ENCODE measurements around the gene UXS1.
A peak's percentile ranks its signal among the peaks of the same experiment; 100 is the strongest.

The UXS1 gene

DNA sequence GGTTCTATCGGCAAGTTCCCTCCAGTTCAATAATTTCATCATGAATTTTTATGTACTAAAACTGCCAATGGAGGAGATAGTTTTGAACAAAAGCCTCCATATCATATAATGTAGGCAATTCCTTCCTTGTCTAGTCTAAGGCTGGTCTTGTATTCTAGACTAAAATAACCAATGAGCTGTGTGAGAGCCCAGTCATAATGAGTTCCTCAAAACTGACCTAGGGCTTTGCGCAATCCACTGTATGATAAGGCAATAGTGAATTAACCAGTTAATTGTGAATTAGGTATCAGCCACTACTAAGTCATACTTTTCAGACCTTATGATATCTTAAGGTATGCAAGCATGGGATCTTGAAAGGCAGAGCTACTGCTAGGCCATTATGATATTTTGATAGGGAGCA, 7.6 kb upstream of the UXS1 start:
- no peak for DNase-seq
- Histone ChIP-seq H3K27me3 (replicated peaks in 2 of 5; ENCODE audit: control insufficient read depth in 4 of 5, insufficient read depth in 5 of 5, low read length in 4 of 5) (no peaks in the 10 kb centered on the region), H3K4me1 (ENCODE audit: control extremely low read depth in 1 of 4, control insufficient read depth in 4 of 4, insufficient read depth in 4 of 4, low read length in 3 of 4) (peaks cover 0 to 2% (median 0%) of the 10 kb centered on the region in 4 experiments), H3K27ac (ENCODE audit: insufficient read depth in 1 of 2, low read depth in 1 of 2, low read length in 2 of 2, poor library complexity in 1 of 2, severe bottlenecking in 2 of 2) (no peak overlapping the region), H3K9me3 (ENCODE audit: control extremely low read depth in 1 of 5, control insufficient read depth in 4 of 5, insufficient read depth in 2 of 5, low read depth in 1 of 5, low read length in 4 of 5) (no peaks in the 10 kb centered on the region), H3K36me3 (ENCODE audit: control insufficient read depth in 4 of 4, insufficient read depth in 4 of 4, low read length in 3 of 4) (no peaks in the 10 kb centered on the region), H3K4me3 (ENCODE audit: control insufficient read depth in 1 of 7, extremely low read depth in 1 of 7, insufficient read depth in 4 of 7, low read depth in 2 of 7, low read length in 6 of 7) (no peak overlapping the region)
- WGBS (ENCODE audit: insufficient coverage), result 80% methylated on average over 1 of the region's 2 CpGs
- CTCF ChIA-PET, result no interaction called here
- POLR2A ChIA-PET, result no interaction called here

DNA sequence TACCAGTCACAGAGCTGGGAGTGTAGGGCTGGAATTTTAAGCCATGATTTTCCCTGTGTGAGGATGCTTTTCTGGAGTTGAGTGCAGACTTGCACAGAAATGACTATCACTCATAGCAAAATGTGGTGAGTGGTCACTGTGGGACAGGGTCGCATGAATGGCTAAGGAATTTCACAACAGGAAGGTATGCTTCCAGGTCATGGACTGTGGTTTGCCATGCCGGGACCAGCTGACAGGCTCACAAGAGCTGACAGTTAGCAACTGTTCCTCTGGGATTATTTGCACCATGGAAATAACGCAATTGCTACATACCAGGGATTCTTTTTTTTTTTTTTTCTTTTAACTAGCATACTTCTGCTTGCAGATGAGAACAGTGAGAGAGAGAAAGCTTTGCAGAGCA, 3.8 kb upstream of the UXS1 start:
- H3K27me3 ChIP-seq (replicated peaks in 2 of 5; ENCODE audit: control insufficient read depth in 4 of 5, insufficient read depth in 5 of 5, low read length in 4 of 5), result no peaks in the 10 kb centered on the region
- ChIA-PET CTCF (interaction anchor here (0.7 kb wide), 1 partner anchor 33 kb away, joined by 4 read pairs; no protein-coding TSS in a partner anchor), POLR2A (no interaction called here)
- H3K27ac ChIP-seq (ENCODE audit: insufficient read depth in 1 of 2, low read depth in 1 of 2, low read length in 2 of 2, poor library complexity in 1 of 2, severe bottlenecking in 2 of 2), result no peak overlapping the region
- H3K4me1 ChIP-seq (ENCODE audit: control extremely low read depth in 1 of 4, control insufficient read depth in 4 of 4, insufficient read depth in 4 of 4, low read length in 3 of 4), result peaks cover 3 to 14% (median 12%) of the 10 kb centered on the region in 4 experiments
- no peaks in the 10 kb centered on the region for H3K36me3 ChIP-seq (ENCODE audit: control insufficient read depth in 4 of 4, insufficient read depth in 4 of 4, low read length in 3 of 4)
- H3K9me3 ChIP-seq (ENCODE audit: control extremely low read depth in 1 of 5, control insufficient read depth in 4 of 5, insufficient read depth in 2 of 5, low read depth in 1 of 5, low read length in 4 of 5), result no peaks in the 10 kb centered on the region
- 52% methylated on average over 2 of the region's 3 CpGs for WGBS (ENCODE audit: insufficient coverage)
- H3K4me3 ChIP-seq (ENCODE audit: control insufficient read depth in 1 of 7, extremely low read depth in 1 of 7, insufficient read depth in 4 of 7, low read depth in 2 of 7, low read length in 6 of 7), result no peak overlapping the region
- DNase-seq, result no peak

DNA sequence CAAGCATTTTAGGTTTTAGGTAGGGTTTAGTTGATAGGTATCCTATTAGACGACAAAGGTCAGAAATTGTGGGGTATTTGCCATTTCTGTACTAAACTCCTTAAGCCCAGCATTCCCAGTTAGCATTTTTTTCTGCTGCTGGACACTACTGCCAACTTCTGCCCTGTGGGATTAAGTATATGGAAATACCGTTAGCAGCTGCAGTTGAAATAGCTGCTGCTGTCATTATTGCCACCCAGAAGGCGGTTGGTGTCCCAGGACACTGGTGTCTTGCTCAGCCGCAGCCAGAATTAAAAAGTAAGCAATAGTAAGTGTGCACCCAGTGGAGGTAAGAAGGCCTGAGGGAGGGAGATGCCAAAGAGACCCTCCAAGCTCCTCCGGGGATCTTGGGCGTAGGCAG, 1.9 kb upstream of the UXS1 start:
- DNase-seq, result no peak

DNA sequence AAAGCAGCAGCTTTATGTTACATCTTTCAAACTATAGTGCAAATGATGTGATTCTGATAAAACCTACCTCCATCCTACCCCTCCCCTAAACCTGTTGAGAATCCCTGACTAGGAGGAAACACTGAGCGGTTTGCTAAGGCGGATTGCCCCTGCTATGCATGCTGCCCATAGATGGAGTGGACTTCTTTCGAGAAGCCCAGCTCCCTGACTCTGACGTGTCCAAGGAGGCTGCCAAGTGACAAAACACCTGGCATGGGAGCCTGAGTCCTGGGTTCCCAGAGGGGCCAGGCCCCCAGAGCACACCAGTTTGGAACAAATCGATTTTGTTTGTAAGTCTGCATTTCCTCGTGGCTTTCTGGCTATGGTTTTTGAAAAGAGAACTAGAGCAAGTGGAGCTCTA, 1.4 kb upstream of the UXS1 start:
- Histone ChIP-seq H3K4me1 (ENCODE audit: control extremely low read depth in 1 of 4, control insufficient read depth in 4 of 4, insufficient read depth in 4 of 4, low read length in 3 of 4) (peaks cover 14 to 34% (median 28%) of the 10 kb centered on the region in 4 experiments), H3K27me3 (replicated peaks in 2 of 5; ENCODE audit: control insufficient read depth in 4 of 5, insufficient read depth in 5 of 5, low read length in 4 of 5) (no peaks in the 10 kb centered on the region), H3K4me3 (ENCODE audit: control insufficient read depth in 1 of 7, extremely low read depth in 1 of 7, insufficient read depth in 4 of 7, low read depth in 2 of 7, low read length in 6 of 7) (peak overlapping the region in 1 of 7 experiments; percentile 83), H3K9me3 (ENCODE audit: control extremely low read depth in 1 of 5, control insufficient read depth in 4 of 5, insufficient read depth in 2 of 5, low read depth in 1 of 5, low read length in 4 of 5) (no peaks in the 10 kb centered on the region), H3K27ac (ENCODE audit: insufficient read depth in 1 of 2, low read depth in 1 of 2, low read length in 2 of 2, poor library complexity in 1 of 2, severe bottlenecking in 2 of 2) (no peak overlapping the region), H3K36me3 (ENCODE audit: control insufficient read depth in 4 of 4, insufficient read depth in 4 of 4, low read length in 3 of 4) (no peaks in the 10 kb centered on the region)
- DNase-seq, result no peak
- ChIA-PET CTCF (interaction anchor here (0.9 to 1.4 kb wide), 3 partner anchors 9 to 90 kb away, joined by 3 to 4 read pairs (median 3); no protein-coding TSS in a partner anchor), POLR2A (no interaction called here)
- 95% methylated on average over 6 of the region's 6 CpGs for WGBS (ENCODE audit: insufficient coverage)

More for the DNA sequence above, 1.9 kb upstream of the UXS1 start:
- Histone ChIP-seq H3K27me3 (replicated peaks in 2 of 5; ENCODE audit: control insufficient read depth in 4 of 5, insufficient read depth in 5 of 5, low read length in 4 of 5) (no peaks in the 10 kb centered on the region), H3K9me3 (ENCODE audit: control extremely low read depth in 1 of 5, control insufficient read depth in 4 of 5, insufficient read depth in 2 of 5, low read depth in 1 of 5, low read length in 4 of 5) (no peaks in the 10 kb centered on the region), H3K36me3 (ENCODE audit: control insufficient read depth in 4 of 4, insufficient read depth in 4 of 4, low read length in 3 of 4) (no peaks in the 10 kb centered on the region), H3K4me1 (ENCODE audit: control extremely low read depth in 1 of 4, control insufficient read depth in 4 of 4, insufficient read depth in 4 of 4, low read length in 3 of 4) (peaks cover 14 to 30% (median 25%) of the 10 kb centered on the region in 4 experiments), H3K27ac (ENCODE audit: insufficient read depth in 1 of 2, low read depth in 1 of 2, low read length in 2 of 2, poor library complexity in 1 of 2, severe bottlenecking in 2 of 2) (no peak overlapping the region), H3K4me3 (ENCODE audit: control insufficient read depth in 1 of 7, extremely low read depth in 1 of 7, insufficient read depth in 4 of 7, low read depth in 2 of 7, low read length in 6 of 7) (no peak overlapping the region)
- WGBS (ENCODE audit: insufficient coverage), result 79% methylated on average over 6 of the region's 6 CpGs
- ChIA-PET CTCF (interaction anchor here (0.9 to 1.4 kb wide), 3 partner anchors 10 to 91 kb away, joined by 3 to 4 read pairs (median 3); no protein-coding TSS in a partner anchor), POLR2A (no interaction called here)

DNA sequence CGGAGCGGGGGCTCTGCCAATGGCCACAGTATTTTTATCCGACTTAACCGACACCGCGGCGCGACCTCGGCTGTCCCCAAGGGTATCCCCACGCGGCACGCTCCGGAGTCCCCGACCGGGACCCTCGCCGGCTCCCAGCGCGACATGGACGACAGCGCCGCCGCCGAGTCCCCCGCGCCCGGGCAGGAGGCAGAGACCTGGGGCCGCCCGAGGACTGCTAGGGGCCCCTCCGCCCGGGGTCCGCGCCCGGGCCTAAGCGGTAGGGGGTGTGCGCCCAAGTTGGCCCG, 468 bp downstream of the UXS1 start:
- Histone ChIP-seq H3K4me3 (ENCODE audit: control insufficient read depth in 1 of 7, extremely low read depth in 1 of 7, insufficient read depth in 4 of 7, low read depth in 2 of 7, low read length in 6 of 7) (peak overlapping the region; percentile 67 to 88 (median 83)), H3K9me3 (ENCODE audit: control extremely low read depth in 1 of 5, control insufficient read depth in 4 of 5, insufficient read depth in 2 of 5, low read depth in 1 of 5, low read length in 4 of 5) (no peaks in the 10 kb centered on the region), H3K27me3 (replicated peaks in 2 of 5; ENCODE audit: control insufficient read depth in 4 of 5, insufficient read depth in 5 of 5, low read length in 4 of 5) (no peaks in the 10 kb centered on the region), H3K36me3 (ENCODE audit: control insufficient read depth in 4 of 4, insufficient read depth in 4 of 4, low read length in 3 of 4) (no peaks in the 10 kb centered on the region), H3K27ac (ENCODE audit: insufficient read depth in 1 of 2, low read depth in 1 of 2, low read length in 2 of 2, poor library complexity in 1 of 2, severe bottlenecking in 2 of 2) (peak overlapping the region; percentile 2 to 64), H3K4me1 (ENCODE audit: control extremely low read depth in 1 of 4, control insufficient read depth in 4 of 4, insufficient read depth in 4 of 4, low read length in 3 of 4) (peaks cover 18 to 52% (median 41%) of the 10 kb centered on the region in 4 experiments)
- DNase-seq, result no peak
- CTCF ChIA-PET, result interaction anchor here (0.7 to 2.1 kb wide), 5 partner anchors 10 to 79 kb away, joined by 3 to 8 read pairs (median 6); no protein-coding TSS in a partner anchor
- POLR2A ChIA-PET, result interaction anchor here (0.6 to 1.8 kb wide), 2 partner anchors 32 to 34 kb away, joined by 5 to 9 read pairs; no protein-coding TSS in a partner anchor
- WGBS (ENCODE audit: insufficient coverage), result 0% methylated on average over 33 of the region's 37 CpGs

DNA sequence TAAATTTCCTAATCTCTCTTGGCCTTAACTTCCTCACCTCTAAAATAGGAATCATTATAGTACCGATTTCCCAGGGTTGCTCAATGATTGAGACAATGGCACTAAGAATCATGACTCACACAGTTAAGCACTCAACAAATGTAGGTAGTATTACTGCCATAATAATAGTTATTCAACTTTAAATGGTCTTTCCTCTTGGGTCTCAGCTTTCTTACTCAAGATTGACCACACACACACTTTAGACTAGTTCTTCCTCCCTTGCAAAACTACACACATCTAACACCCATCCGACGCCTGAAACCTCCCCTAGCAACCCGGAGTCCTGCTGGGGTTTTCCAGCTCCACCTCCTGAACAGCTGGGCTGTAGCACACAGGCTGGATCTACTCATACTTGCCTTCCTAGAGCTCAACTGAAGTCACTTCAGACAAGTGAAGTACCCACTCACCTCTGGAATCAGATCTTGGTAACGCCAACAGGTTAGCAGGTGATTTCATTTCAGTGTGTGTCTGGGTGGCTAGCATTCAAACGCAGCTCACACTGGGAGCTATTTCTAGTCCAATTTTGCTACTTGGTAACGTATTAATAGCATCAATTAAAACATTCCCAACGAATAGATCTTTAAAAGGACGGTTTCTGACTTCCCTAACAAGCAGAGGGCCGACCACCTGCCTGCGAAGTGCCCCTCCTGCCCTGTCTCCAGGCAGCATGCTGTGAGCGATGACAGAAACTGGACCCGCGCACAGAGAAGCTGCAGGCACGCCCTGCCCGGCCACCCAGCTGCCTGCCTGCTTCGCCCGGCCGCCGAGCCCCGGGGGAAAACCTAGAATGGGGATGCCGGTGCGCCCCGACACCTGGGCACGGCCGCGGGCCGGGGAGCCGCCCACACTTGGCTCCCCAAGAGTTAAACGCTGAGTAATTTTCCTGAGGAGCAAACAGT, 1.1 kb downstream of the UXS1 start:
- ChIA-PET CTCF (interaction anchor here (0.7 to 2.1 kb wide), 5 partner anchors 9 to 78 kb away, joined by 3 to 8 read pairs (median 6); no protein-coding TSS in a partner anchor), POLR2A (interaction anchor here (0.6 to 1.8 kb wide), 3 partner anchors 10 to 33 kb away, joined by 4 to 9 read pairs (median 5); no protein-coding TSS in a partner anchor)
- H3K4me3 ChIP-seq (ENCODE audit: control insufficient read depth in 1 of 7, extremely low read depth in 1 of 7, insufficient read depth in 4 of 7, low read depth in 2 of 7, low read length in 6 of 7), result peak overlapping the region; percentile 67 to 88 (median 83)
- H3K36me3 ChIP-seq (ENCODE audit: control insufficient read depth in 4 of 4, insufficient read depth in 4 of 4, low read length in 3 of 4), result no peaks in the 10 kb centered on the region
- H3K9me3 ChIP-seq (ENCODE audit: control extremely low read depth in 1 of 5, control insufficient read depth in 4 of 5, insufficient read depth in 2 of 5, low read depth in 1 of 5, low read length in 4 of 5), result no peaks in the 10 kb centered on the region
- peak overlapping the region; percentile 2 to 64 for H3K27ac ChIP-seq (ENCODE audit: insufficient read depth in 1 of 2, low read depth in 1 of 2, low read length in 2 of 2, poor library complexity in 1 of 2, severe bottlenecking in 2 of 2)
- peaks cover 18 to 58% (median 47%) of the 10 kb centered on the region in 4 experiments for H3K4me1 ChIP-seq (ENCODE audit: control extremely low read depth in 1 of 4, control insufficient read depth in 4 of 4, insufficient read depth in 4 of 4, low read length in 3 of 4)
- 0% methylated on average over 22 of the region's 30 CpGs for WGBS (ENCODE audit: insufficient coverage)
- H3K27me3 ChIP-seq (replicated peaks in 2 of 5; ENCODE audit: control insufficient read depth in 4 of 5, insufficient read depth in 5 of 5, low read length in 4 of 5), result no peaks in the 10 kb centered on the region
- DNase-seq, result peak in 2 of 3 donors; percentile 82 to 84

DNA sequence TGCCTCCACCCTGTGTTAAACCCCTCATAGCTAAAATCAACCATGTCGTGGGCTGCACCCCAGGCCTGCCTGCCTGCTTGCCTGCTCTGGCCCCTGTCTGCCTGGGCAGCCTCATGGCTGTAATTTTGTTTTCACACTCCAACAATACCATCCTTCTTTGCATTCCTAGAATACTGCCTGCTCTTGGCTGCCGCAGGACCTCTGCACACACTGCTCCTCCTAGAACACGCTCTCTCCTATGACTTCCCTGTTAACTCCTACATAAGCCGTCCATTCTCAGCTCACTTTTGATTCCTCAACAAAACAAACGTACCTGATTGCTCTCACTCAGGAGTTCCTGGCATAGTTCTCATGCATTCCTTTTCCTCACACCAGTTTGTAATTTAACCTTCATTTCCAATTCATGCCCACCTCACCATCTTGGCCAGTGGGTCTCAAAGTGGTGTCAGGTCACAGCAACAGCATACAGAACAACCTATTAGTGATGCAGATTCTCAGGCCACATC, 2.5 kb downstream of the UXS1 start:
- 98% methylated on average over 5 of the region's 5 CpGs for WGBS (ENCODE audit: insufficient coverage)
- ChIA-PET CTCF (interaction anchor here (2.7 kb wide), 1 partner anchor 25 kb away, joined by 7 read pairs; no protein-coding TSS in a partner anchor), POLR2A (no interaction called here)
- peaks cover 18 to 63% (median 49%) of the 10 kb centered on the region in 4 experiments for H3K4me1 ChIP-seq (ENCODE audit: control extremely low read depth in 1 of 4, control insufficient read depth in 4 of 4, insufficient read depth in 4 of 4, low read length in 3 of 4)
- no peak overlapping the region for H3K27ac ChIP-seq (ENCODE audit: insufficient read depth in 1 of 2, low read depth in 1 of 2, low read length in 2 of 2, poor library complexity in 1 of 2, severe bottlenecking in 2 of 2)
- DNase-seq, result no peak
- H3K4me3 ChIP-seq (ENCODE audit: control insufficient read depth in 1 of 7, extremely low read depth in 1 of 7, insufficient read depth in 4 of 7, low read depth in 2 of 7, low read length in 6 of 7), result no peak overlapping the region
- H3K9me3 ChIP-seq (ENCODE audit: control extremely low read depth in 1 of 5, control insufficient read depth in 4 of 5, insufficient read depth in 2 of 5, low read depth in 1 of 5, low read length in 4 of 5), result no peaks in the 10 kb centered on the region
- no peaks in the 10 kb centered on the region for H3K27me3 ChIP-seq (replicated peaks in 2 of 5; ENCODE audit: control insufficient read depth in 4 of 5, insufficient read depth in 5 of 5, low read length in 4 of 5)
- H3K36me3 ChIP-seq (ENCODE audit: control insufficient read depth in 4 of 4, insufficient read depth in 4 of 4, low read length in 3 of 4), result peaks cover 0 to 3% (median 0%) of the 10 kb centered on the region in 4 experiments

Data from common myeloid progenitor, CD34-positive (primary cell).